HepG2 (cell line): ENCODE data around the gene GSDMA. TPM values are rescaled to one million over a fixed set of nuclear protein-coding genes. Genes with fewer than 3 reads are reported as not detected.

Experiments used
- CAMTA2 ChIP-seq: sonication (generic); formaldehyde crosslinking; IDR thresholded peaks from 2 replicates; pipeline ENCODE4 v1.4.0; 2020; ENCODE audit warnings: mild to moderate bottlenecking, missing genetic modification reagents, borderline replicate concordance
- CCDC6 ChIP-seq: sonication (generic); formaldehyde crosslinking; IDR thresholded peaks from 2 replicates; pipeline ENCODE4 v1.8.1; 2022; ENCODE audit warnings: mild to moderate bottlenecking, missing genetic modification reagents, moderate library complexity
- FOXK1 ChIP-seq: sonication (generic); formaldehyde crosslinking; IDR thresholded peaks from 2 replicates; pipeline ENCODE4 v1.4.0; 2020; ENCODE audit warnings: low read depth, missing genetic modification reagents, borderline replicate concordance
- KLF6 ChIP-seq: IDR thresholded peaks from 2 replicates; pipeline ENCODE4 v1.8.0; 2016; ENCODE audit warnings: missing biosample characterization, missing genetic modification reagents
- KMT2B ChIP-seq: IDR thresholded peaks from 2 replicates; pipeline ENCODE4 v1.6.1; 2016; ENCODE audit warnings: missing genetic modification reagents, missing compliant biosample characterization
- MAFG ChIP-seq: sonication (generic); formaldehyde crosslinking; IDR thresholded peaks from 2 replicates; pipeline ENCODE4 v1.5.1; 2020; ENCODE audit warnings: mild to moderate bottlenecking, missing genetic modification reagents
- MTF1 ChIP-seq: sonication (generic); formaldehyde crosslinking; IDR thresholded peaks from 2 replicates; pipeline ENCODE4 v1.5.0; 2020; ENCODE audit warnings: missing genetic modification reagents
- SALL2 ChIP-seq: sonication (generic); formaldehyde crosslinking; IDR thresholded peaks from 2 replicates; pipeline ENCODE4 v1.8.1; 2023; ENCODE audit warnings: mild to moderate bottlenecking, missing genetic modification reagents, inconsistent platforms
- TERF1 ChIP-seq: sonication (generic); formaldehyde crosslinking; IDR thresholded peaks from 2 replicates; pipeline ENCODE4 v1.8.0; 2022; ENCODE audit warnings: mild to moderate bottlenecking, missing genetic modification reagents, moderate library complexity
- TRIM22 ChIP-seq: fragments of 450-650 bp; IDR thresholded peaks from 2 replicates; pipeline ENCODE4 v1.6.1; 2017
- ZNF207 ChIP-seq: fragments of 450-650 bp; IDR thresholded peaks from 2 replicates; pipeline ENCODE4 v1.6.1; 2016; ENCODE audit warnings: antibody characterized with exemption, borderline replicate concordance
- ZNF616 ChIP-seq: sonication (generic); formaldehyde crosslinking; IDR thresholded peaks from 2 replicates; pipeline ENCODE4 v1.5.0; 2020; ENCODE audit warnings: low read depth, mild to moderate bottlenecking, missing genetic modification reagents
- ZNF776 ChIP-seq: sonication (generic); formaldehyde crosslinking; IDR thresholded peaks from 2 replicates; pipeline ENCODE4 v1.4.0; 2020; ENCODE audit warnings: mild to moderate bottlenecking, missing genetic modification reagents
- ZNF790 ChIP-seq: sonication (generic); formaldehyde crosslinking; IDR thresholded peaks from 2 replicates; pipeline ENCODE4 v1.8.0; 2022; ENCODE audit warnings: missing genetic modification reagents, mild to moderate bottlenecking, borderline replicate concordance
- polyA plus RNA-seq, 8 experiments: library from polyadenylated mRNA; depleted of rRNA in 3 of 8; stranded (reverse) in 7 of 8; unstranded in 1 of 8; fragments of >200 nt; fragmentation: Illumina TruSeq in 4 of 8; extraction: Trizol in 4 of 8; gene quantifications; 2 replicates each; pipeline versions ENCODE4 v1.2.1 to v1.2.3, GENCODE V29; 2011 to 2016; ENCODE audit warnings: low read depth in 4 of 8, missing spikeins in 1 of 8, mixed read lengths in 1 of 8; ENCODE audit not compliant: insufficient read depth in 1 of 8
- total RNA-seq, 5 experiments: library from RNA; depleted of rRNA; stranded (reverse); fragments of >200 nt; fragmentation: Illumina TruSeq; extraction: Trizol; gene quantifications; 2 replicates each; pipeline ENCODE4 v1.2.3, GENCODE V29; 2016; ENCODE audit warnings: low read depth in 1 of 5
- TF ChIP-seq, protein P1 (sequence below): sonication (generic); formaldehyde crosslinking; IDR thresholded peaks from 2 replicates; pipeline ENCODE4 v1.5.0; 2020; ENCODE audit warnings: missing genetic modification reagents, mild to moderate bottlenecking, borderline replicate concordance
- TF ChIP-seq, protein P2 (sequence below): sonication (generic); formaldehyde crosslinking; IDR thresholded peaks from 2 replicates; pipeline ENCODE4 v1.8.1; 2023; ENCODE audit warnings: mild to moderate bottlenecking, moderate library complexity, missing genetic modification reagents
- TF ChIP-seq, protein P3 (sequence below): sonication (generic); formaldehyde crosslinking; IDR thresholded peaks from 2 replicates; pipeline ENCODE4 v1.4.0; 2020; ENCODE audit warnings: missing genetic modification reagents
- TF ChIP-seq, protein P4 (sequence below): sonication (generic); formaldehyde crosslinking; IDR thresholded peaks from 2 replicates; pipeline ENCODE4 v1.9.0; 2022; ENCODE audit warnings: low read depth, missing genetic modification reagents
- TF ChIP-seq, protein P5 (sequence below): sonication (generic); formaldehyde crosslinking; IDR thresholded peaks from 2 replicates; pipeline ENCODE4 v1.8.0; 2022; ENCODE audit warnings: missing genetic modification reagents, mild to moderate bottlenecking, inconsistent platforms, borderline replicate concordance

The GSDMA gene
- total and polyA plus RNA-seq, 2 of the 13 experiments (the other 11 are each of a cell fraction or from before 2014, with no cell fraction given), result not detected

DNA sequence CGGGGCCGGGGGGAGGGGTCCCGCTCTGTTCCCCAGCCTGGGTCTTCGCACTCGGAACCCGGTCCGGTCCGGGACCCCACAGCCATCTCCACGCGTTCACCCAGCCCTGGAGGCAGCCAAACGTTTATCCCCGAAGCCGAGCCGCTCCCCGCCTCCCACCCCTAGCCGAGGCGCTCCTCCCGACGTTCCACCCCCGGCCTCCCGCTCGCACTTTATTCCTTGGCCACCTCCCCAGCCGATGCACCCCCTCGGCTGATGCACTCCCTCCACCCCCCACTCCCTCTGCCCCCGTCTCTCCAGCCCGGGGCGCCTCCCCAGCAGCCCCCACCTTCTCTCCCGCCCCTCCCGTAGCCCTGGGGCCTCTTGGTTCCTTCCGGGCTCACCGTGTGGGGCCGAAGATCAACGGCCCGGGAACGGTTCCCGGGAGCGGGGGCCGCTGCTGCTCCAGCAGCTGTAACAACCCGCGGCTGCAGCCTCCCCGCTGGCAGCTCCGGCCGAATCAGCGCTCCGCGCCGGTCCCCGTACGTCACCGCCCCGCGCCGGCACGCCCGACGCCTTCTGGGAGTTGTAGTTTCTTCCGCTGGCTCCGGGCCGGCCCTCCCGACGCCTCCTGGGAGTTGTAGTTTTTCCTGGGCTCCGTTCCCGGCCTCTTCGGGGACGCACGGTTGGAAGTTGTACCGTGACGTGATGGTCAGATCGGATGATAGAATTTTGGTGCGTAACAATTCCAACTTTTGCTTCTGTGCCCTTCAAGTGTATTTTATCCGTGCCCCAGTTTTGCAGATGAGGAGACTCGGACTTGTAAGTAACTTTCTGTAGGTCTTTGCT, 35.5 kb upstream of the GSDMA start, which contains the start of the genes LRRC3C and ORMDL3 (continued):
- TF ChIP-seq MAFG (no peak), CAMTA2 (CRISPR knock-in tag) (no peak), ZNF207 (no peak), ZNF790 (CRISPR knock-in tag) (peak; percentile 5), MTF1 (0 out of 2 replicates have a peak, but pooled peaks have one; percentile 13), CCDC6 (CRISPR knock-in tag) (no peak), ZNF616 (CRISPR knock-in tag) (peak; percentile 24; the same call in 1 of the 2 replicates), ZNF776 (CRISPR knock-in tag) (no peak), KLF6 (peak; percentile 72; the same call in 1 of the 2 replicates), TRIM22 (no peak), TERF1 (CRISPR knock-in tag) (no peak), FOXK1 (peak; percentile 97), KMT2B (CRISPR knock-in tag) (peak; percentile 67; the same call in 1 of the 2 replicates), SALL2 (CRISPR knock-in tag) (peak; percentile 94)
- TF ChIP-seq, protein P1, sequence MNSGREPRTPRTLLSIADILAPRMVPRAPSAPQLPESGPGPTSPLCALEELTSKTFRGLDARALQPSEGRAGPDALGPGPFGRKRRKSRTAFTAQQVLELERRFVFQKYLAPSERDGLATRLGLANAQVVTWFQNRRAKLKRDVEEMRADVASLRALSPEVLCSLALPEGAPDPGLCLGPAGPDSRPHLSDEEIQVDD (CRISPR knock-in tag), result 0 out of 2 replicates have a peak, but pooled peaks have one; percentile 77
- TF ChIP-seq, protein P2, sequence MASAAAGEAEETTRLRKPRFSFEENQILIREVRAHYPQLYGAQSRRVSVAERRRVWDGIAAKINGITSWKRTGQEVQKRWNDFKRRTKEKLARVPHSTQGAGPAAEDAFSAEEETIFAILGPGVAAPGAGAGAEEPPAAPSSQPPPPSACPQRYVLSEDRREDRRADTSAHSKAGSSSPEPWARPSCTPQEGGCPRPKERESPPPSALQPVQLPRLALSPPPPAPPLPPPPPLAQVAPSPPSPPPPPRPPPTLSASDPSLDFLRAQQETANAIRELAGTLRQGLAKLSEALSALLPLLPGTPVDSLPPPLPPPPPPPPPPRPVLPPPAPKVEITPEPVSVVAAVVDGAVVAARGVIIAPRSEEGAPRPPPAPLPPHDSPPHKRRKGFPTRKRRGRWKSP (CRISPR knock-in tag), result no peak
- TF ChIP-seq, protein P3, sequence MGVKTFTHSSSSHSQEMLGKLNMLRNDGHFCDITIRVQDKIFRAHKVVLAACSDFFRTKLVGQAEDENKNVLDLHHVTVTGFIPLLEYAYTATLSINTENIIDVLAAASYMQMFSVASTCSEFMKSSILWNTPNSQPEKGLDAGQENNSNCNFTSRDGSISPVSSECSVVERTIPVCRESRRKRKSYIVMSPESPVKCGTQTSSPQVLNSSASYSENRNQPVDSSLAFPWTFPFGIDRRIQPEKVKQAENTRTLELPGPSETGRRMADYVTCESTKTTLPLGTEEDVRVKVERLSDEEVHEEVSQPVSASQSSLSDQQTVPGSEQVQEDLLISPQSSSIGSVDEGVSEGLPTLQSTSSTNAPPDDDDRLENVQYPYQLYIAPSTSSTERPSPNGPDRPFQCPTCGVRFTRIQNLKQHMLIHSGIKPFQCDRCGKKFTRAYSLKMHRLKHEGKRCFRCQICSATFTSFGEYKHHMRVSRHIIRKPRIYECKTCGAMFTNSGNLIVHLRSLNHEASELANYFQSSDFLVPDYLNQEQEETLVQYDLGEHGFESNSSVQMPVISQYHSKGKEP (CRISPR knock-in tag), result peak; percentile 73; the same call in 1 of the 2 replicates
- TF ChIP-seq, protein P4, sequence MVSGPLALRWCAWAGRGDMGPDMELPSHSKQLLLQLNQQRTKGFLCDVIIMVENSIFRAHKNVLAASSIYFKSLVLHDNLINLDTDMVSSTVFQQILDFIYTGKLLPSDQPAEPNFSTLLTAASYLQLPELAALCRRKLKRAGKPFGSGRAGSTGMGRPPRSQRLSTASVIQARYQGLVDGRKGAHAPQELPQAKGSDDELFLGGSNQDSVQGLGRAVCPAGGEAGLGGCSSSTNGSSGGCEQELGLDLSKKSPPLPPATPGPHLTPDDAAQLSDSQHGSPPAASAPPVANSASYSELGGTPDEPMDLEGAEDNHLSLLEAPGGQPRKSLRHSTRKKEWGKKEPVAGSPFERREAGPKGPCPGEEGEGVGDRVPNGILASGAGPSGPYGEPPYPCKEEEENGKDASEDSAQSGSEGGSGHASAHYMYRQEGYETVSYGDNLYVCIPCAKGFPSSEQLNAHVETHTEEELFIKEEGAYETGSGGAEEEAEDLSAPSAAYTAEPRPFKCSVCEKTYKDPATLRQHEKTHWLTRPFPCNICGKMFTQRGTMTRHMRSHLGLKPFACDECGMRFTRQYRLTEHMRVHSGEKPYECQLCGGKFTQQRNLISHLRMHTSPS (CRISPR knock-in tag), result no peak; the same call in 1 of the 2 replicates
- TF ChIP-seq, protein P5, sequence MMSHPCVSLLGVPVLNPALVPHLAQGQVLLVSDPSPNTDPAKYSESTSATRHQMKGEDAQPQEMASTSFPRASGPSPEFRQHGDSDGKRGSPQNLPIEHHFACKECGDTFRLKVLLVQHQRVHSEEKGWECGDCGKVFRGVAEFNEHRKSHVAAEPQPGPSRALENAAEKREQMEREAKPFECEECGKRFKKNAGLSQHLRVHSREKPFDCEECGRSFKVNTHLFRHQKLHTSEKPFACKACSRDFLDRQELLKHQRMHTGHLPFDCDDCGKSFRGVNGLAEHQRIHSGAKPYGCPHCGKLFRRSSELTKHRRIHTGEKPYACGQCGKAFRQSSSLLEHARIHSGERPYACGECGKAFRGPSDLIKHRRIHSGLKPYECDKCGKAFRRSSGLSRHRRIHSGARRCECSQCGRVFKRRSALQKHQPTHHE (CRISPR knock-in tag), result peak; percentile 31; the same call in 1 of the 2 replicates
